B cell (primary cell): ENCODE measurements around the gene OTOR. TPM values are rescaled to one million over a fixed set of nuclear protein-coding genes. Genes with fewer than 3 reads are reported as not detected.

Source experiments
- ATAC-seq: fragments of 200-7000 bp; cut with Tn5 transposase; one replicate; pipeline ENCODE4 v1.10.0; 2021; ENCODE audit warnings: low read depth, mild to moderate bottlenecking, moderate number of reproducible peaks, moderate library complexity
- CTCF ChIA-PET: fragments of 350-600 bp; sonication (Branson Sonifier 250); formaldehyde crosslinking; loops from one replicate; lab custom pipeline; 2021; ENCODE audit warnings: antibody characterized with exemption, inconsistent platforms; lab: Charles Lee
- POLR2A ChIA-PET: fragments of 350-600 bp; sonication (Branson Sonifier 250); formaldehyde crosslinking; loops from one replicate; lab custom pipeline; 2021; ENCODE audit warnings: antibody characterized with exemption; lab: Charles Lee
- DNase-seq: peaks from one replicate; pipeline ENCODE4 v3.0.0; 2013
- H2AFZ ChIP-seq: 2 replicates; pipeline ENCODE4 v1.6.1; 2012; ENCODE audit warnings: mild to moderate bottlenecking, low read depth, low read length; ENCODE audit not compliant: insufficient read depth, poor library complexity, severe bottlenecking
- H3K27ac ChIP-seq, 2 donors: 1 replicate in 1 of 2; 2 replicates in 1 of 2; pipeline ENCODE4 v1.5.1; 2012 to 2013; ENCODE audit warnings: low read length in 2 of 2, mild to moderate bottlenecking in 2 of 2, moderate library complexity in 1 of 2
- H3K27me3 ChIP-seq, 4 experiments: fragments of 200-600 bp in 1 of 4; sonication (generic) in 1 of 4; replicated peaks in 1 of 4; 1 replicate in 2 of 4; 2 replicates in 2 of 4; pipeline versions ENCODE4 v1.6.1 to v1.7.0; 2013 to 2016; ENCODE audit warnings: low read length in 3 of 4, mild to moderate bottlenecking in 2 of 4, mixed read lengths in 1 of 4, moderate library complexity in 1 of 4; ENCODE audit not compliant: insufficient read depth in 4 of 4, control insufficient read depth in 3 of 4; ENCODE audit errors: control extremely low read depth in 1 of 4
- H3K36me3 ChIP-seq, 2 experiments: replicated peaks in 1 of 2; 1 replicate in 1 of 2; 2 replicates in 1 of 2; pipeline versions ENCODE4 v1.6.1 to v1.7.1; 2013; ENCODE audit warnings: low read length in 1 of 2; ENCODE audit not compliant: insufficient read depth in 2 of 2, control insufficient read depth in 1 of 2; ENCODE audit errors: control extremely low read depth in 1 of 2, extremely low read depth in 1 of 2
- H3K4me1 ChIP-seq, 2 donors: fragments of 200-600 bp in 1 of 2; sonication (generic) in 1 of 2; 1 replicate in 1 of 2; 2 replicates in 1 of 2; pipeline versions ENCODE4 v1.5.1 to v1.6.1; 2013 to 2017; ENCODE audit warnings: low read length in 2 of 2; ENCODE audit not compliant: control insufficient read depth in 2 of 2, insufficient read depth in 2 of 2
- H3K4me2 ChIP-seq: replicated peaks from 2 replicates; pipeline ENCODE3; 2012; ENCODE audit warnings: mild to moderate bottlenecking, low read depth, low read length; ENCODE audit not compliant: poor library complexity, severe bottlenecking
- H3K4me3 ChIP-seq, 5 experiments: fragments of 200-600 bp in 1 of 5; sonication (generic) in 1 of 5; 1 replicate in 3 of 5; 2 replicates in 2 of 5; pipeline versions ENCODE4 v1.5.1 to v1.7.0; 2011 to 2016; ENCODE audit warnings: low read length in 4 of 5, mild to moderate bottlenecking in 4 of 5, low read depth in 2 of 5, control low read depth in 1 of 5, moderate library complexity in 1 of 5; ENCODE audit not compliant: insufficient read depth in 1 of 5; ENCODE audit errors: control extremely low read depth in 1 of 5, extremely low read depth in 1 of 5
- H3K79me2 ChIP-seq: fragments of 200-600 bp; sonication (generic); one replicate; pipeline ENCODE4 v1.6.0; 2016; ENCODE audit warnings: low read length; ENCODE audit not compliant: control insufficient read depth, insufficient read depth
- H3K9ac ChIP-seq: fragments of 200-600 bp; sonication (generic); 2 replicates; pipeline ENCODE4 v1.6.1; 2017; ENCODE audit warnings: mild to moderate bottlenecking, low read length, moderate library complexity
- H3K9me3 ChIP-seq, 3 donors: one replicate each; pipeline versions ENCODE4 v1.6.1 to v1.7.1; 2013; ENCODE audit warnings: low read length in 2 of 3; ENCODE audit not compliant: control insufficient read depth in 2 of 3, insufficient read depth in 1 of 3; ENCODE audit errors: control extremely low read depth in 1 of 3
- H4K20me1 ChIP-seq: 2 replicates; pipeline ENCODE4 v1.6.0; 2012; ENCODE audit warnings: mild to moderate bottlenecking, low read length; ENCODE audit not compliant: insufficient read depth, control insufficient read depth, poor library complexity, severe bottlenecking
- H3K27ac Mint-ChIP-seq: one replicate; pipeline ENCODE4 v1.8.0; 2021; ENCODE audit warnings: mixed read lengths
- H3K27me3 Mint-ChIP-seq: one replicate; pipeline ENCODE4 v1.8.0; 2021; ENCODE audit warnings: mixed read lengths
- H3K4me1 Mint-ChIP-seq: one replicate; pipeline ENCODE4 v1.8.0; 2021; ENCODE audit warnings: mixed read lengths
- H3K4me3 Mint-ChIP-seq: one replicate; pipeline ENCODE4 v1.8.0; 2021; ENCODE audit warnings: mixed read lengths
- H3K9me3 Mint-ChIP-seq: one replicate; pipeline ENCODE4 v1.8.0; 2022; ENCODE audit warnings: mixed read lengths; ENCODE audit not compliant: insufficient read depth
- CTCF ChIP-seq: fragments of 200-600 bp; IDR thresholded peaks from one replicate; pipeline ENCODE4 v1.8.0; 2022; ENCODE audit warnings: antibody characterized with exemption, mild to moderate bottlenecking
- EZH2 ChIP-seq: IDR thresholded peaks from 2 replicates; pipeline ENCODE4 v1.6.1; 2012; ENCODE audit warnings: borderline replicate concordance, low read depth, mild to moderate bottlenecking, moderate library complexity, low read length; ENCODE audit not compliant: insufficient read depth, poor library complexity, severe bottlenecking
- WGBS: methylation state at CpG from one replicate; pipeline ENCODE4 v1.1.5; 2013; ENCODE audit warnings: missing lambda C conversion rate; ENCODE audit not compliant: insufficient coverage; 5-methylcytosine and 5-hydroxymethylcytosine counted together
- intact Hi-C: fragments of 100-400 bp; cut with micrococcal nuclease; formaldehyde crosslinking; loops from one replicate; pipeline ENCODE4 v1.10.0; 2022
- polyA plus RNA-seq: library from polyadenylated mRNA; depleted of rRNA; stranded (reverse); fragments of >200 nt; gene quantifications from 2 replicates; pipeline ENCODE4 v1.2.3, GENCODE V29; 2012
- total RNA-seq, 2 donors: library from RNA; stranded (reverse); fragments of 120-200 nt in 1 of 2; gene quantifications; 1 replicate in 1 of 2; 2 replicates in 1 of 2; pipeline versions ENCODE4 v1.2.3 to v1.2.4, GENCODE V29; 2013 to 2022

OTOR gene
- total and polyA plus RNA-seq, 2 donors (not counting 1 experiment from before 2014, with no cell fraction given) = not detected

GRCh38 chr20:16711661-16712258, 36.4 kb upstream of the OTOR start:
- Histone ChIP-seq H3K9ac (no peak overlapping the region), H3K4me2 (no peak overlapping the region), H3K36me3 (no peaks in the 10 kb centered on the region), H3K27ac (no peak overlapping the region), H3K27me3 (peaks cover 0 to 5% (median 1%) of the 10 kb centered on the region in 4 experiments), H3K4me1 (peaks cover 5 to 14% of the 10 kb centered on the region in 2 donors), H3K4me3 (no peak overlapping the region), H3K9me3 (peaks cover 0 to 2% (median 0%) of the 10 kb centered on the region in 3 donors), H2AFZ (no peak overlapping the region), H4K20me1 (no peaks in the 10 kb centered on the region), H3K79me2 (no peaks in the 10 kb centered on the region)
- POLR2A ChIA-PET = no interaction called here
- WGBS = no CpG with 5 or more reads among the region's 4 CpGs
- Mint-ChIP-seq H3K4me1 (peaks cover 18% of the 10 kb centered on the region), H3K27ac (no peak overlapping the region), H3K27me3 (peaks cover 43% of the 10 kb centered on the region), H3K9me3 (no peaks in the 10 kb centered on the region), H3K4me3 (no peak overlapping the region)
- CTCF ChIA-PET = no interaction called here
- DNase-seq (no peak), ATAC-seq (no peak)
- no peak for TF ChIP-seq EZH2
- intact Hi-C loops = no loop called here

- Histone ChIP-seq H3K27ac (no peak overlapping the region), H3K27me3 (peaks cover 0 to 6% (median 2%) of the 10 kb centered on the region in 4 experiments), H3K4me1 (peaks cover 5 to 14% of the 10 kb centered on the region in 2 donors), H3K9ac (no peak overlapping the region), H2AFZ (no peak overlapping the region), H3K9me3 (peaks cover 0 to 2% (median 0%) of the 10 kb centered on the region in 3 donors), H3K79me2 (no peaks in the 10 kb centered on the region), H3K4me3 (no peak overlapping the region), H4K20me1 (no peaks in the 10 kb centered on the region), H3K4me2 (no peak overlapping the region), H3K36me3 (no peaks in the 10 kb centered on the region)
- no peak for TF ChIP-seq CTCF
- no peak for TF ChIP-seq EZH2
- intact Hi-C loops = no loop called here
- H3K27me3 Mint-ChIP-seq = peaks cover 41% of the 10 kb centered on the region
- WGBS = 89% methylated on average over 4 of the region's 6 CpGs
- H3K27ac Mint-ChIP-seq = no peak overlapping the region
- peaks cover 18% of the 10 kb centered on the region for H3K4me1 Mint-ChIP-seq
- H3K9me3 Mint-ChIP-seq = no peaks in the 10 kb centered on the region
- DNase-seq = no peak
- H3K4me3 Mint-ChIP-seq = no peak overlapping the region
- POLR2A ChIA-PET = no interaction called here
- ATAC-seq = no peak
- CTCF ChIA-PET = no interaction called here
These were observed 35.6 kb upstream of the OTOR start for GRCh38 chr20:16712511-16712947.
